Immature natural killer cell (primary cell): ENCODE measurements around the gene ABCD1. TPM values are rescaled to one million over a fixed set of nuclear protein-coding genes. Genes with fewer than 3 reads are reported as not detected.

Source experiments
- DNase-seq, 3 donors: peaks; one replicate each; pipeline ENCODE4 v3.0.0; 2022; ENCODE audit warnings: mixed read lengths in 1 of 3
- H3K27ac Mint-ChIP-seq, 6 donors: one replicate each; pipeline ENCODE4 v1.8.0; 2020; ENCODE audit warnings: mixed read lengths in 6 of 6, mild to moderate bottlenecking in 5 of 6, inconsistent platforms in 4 of 6, moderate library complexity in 3 of 6
- H3K27me3 Mint-ChIP-seq, 3 donors: one replicate each; pipeline ENCODE4 v1.8.0; 2020 to 2021; ENCODE audit warnings: low read depth in 3 of 3, mild to moderate bottlenecking in 3 of 3, mixed read lengths in 3 of 3, moderate library complexity in 3 of 3, inconsistent platforms in 1 of 3
- H3K36me3 Mint-ChIP-seq, 3 donors: one replicate each; pipeline ENCODE4 v1.8.0; 2020; ENCODE audit warnings: mixed read lengths in 3 of 3, inconsistent platforms in 2 of 3, mild to moderate bottlenecking in 2 of 3
- H3K4me1 Mint-ChIP-seq, 2 donors: one replicate each; pipeline ENCODE4 v1.8.0; 2020; ENCODE audit warnings: inconsistent platforms in 2 of 2, mild to moderate bottlenecking in 2 of 2, mixed read lengths in 2 of 2, moderate library complexity in 1 of 2
- H3K4me3 Mint-ChIP-seq, 5 donors: one replicate each; pipeline ENCODE4 v1.8.0; 2020; ENCODE audit warnings: mild to moderate bottlenecking in 5 of 5, mixed read lengths in 5 of 5, inconsistent platforms in 3 of 5, moderate library complexity in 3 of 5
- H3K9me3 Mint-ChIP-seq, 6 donors: one replicate each; pipeline ENCODE4 v1.8.0; 2020; ENCODE audit warnings: mild to moderate bottlenecking in 6 of 6, mixed read lengths in 6 of 6, inconsistent platforms in 4 of 6, moderate library complexity in 3 of 6
- polyA plus RNA-seq, 3 donors: library from polyadenylated mRNA; unstranded; fragments of 300-500 nt; fragmentation: Illumina TruSeq; gene quantifications; one replicate each; pipeline ENCODE4 v1.2.3, GENCODE V29; 2021

The ABCD1 gene
- polyA plus RNA-seq, 3 donors from 2014 or later, result 1.7 to 3.2 (median 2.0) TPM

GRCh38 chrX:153776120-153776599 is 51.5 kb downstream of the ABCD1 start:
- H3K27ac Mint-ChIP-seq, result no peak overlapping the region
- H3K4me1 Mint-ChIP-seq, result peaks cover 3 to 5% of the 10 kb centered on the region in 2 donors
- H3K27me3 Mint-ChIP-seq, result peaks cover 0 to 3% (median 1%) of the 10 kb centered on the region in 3 donors
- H3K9me3 Mint-ChIP-seq, result no peaks in the 10 kb centered on the region
- no peaks in the 10 kb centered on the region for H3K36me3 Mint-ChIP-seq
- no peak for DNase-seq
- no peak overlapping the region for H3K4me3 Mint-ChIP-seq

- no peak overlapping the region for H3K4me3 Mint-ChIP-seq
- H3K36me3 Mint-ChIP-seq, result no peaks in the 10 kb centered on the region
- H3K4me1 Mint-ChIP-seq, result peaks cover 3 to 5% of the 10 kb centered on the region in 2 donors
- no peak overlapping the region for H3K27ac Mint-ChIP-seq
- no peaks in the 10 kb centered on the region for H3K9me3 Mint-ChIP-seq
- no peak for DNase-seq
- H3K27me3 Mint-ChIP-seq, result peaks cover 0 to 3% (median 1%) of the 10 kb centered on the region in 3 donors
These were observed 52.0 kb downstream of the ABCD1 start for GRCh38 chrX:153776611-153777045.

GRCh38 chrX:153777261-153778090 is 52.8 kb downstream of the ABCD1 start:
- no peak overlapping the region for H3K4me3 Mint-ChIP-seq
- H3K27me3 Mint-ChIP-seq, result peaks cover 0 to 3% (median 1%) of the 10 kb centered on the region in 3 donors
- peaks cover 3 to 5% of the 10 kb centered on the region in 2 donors for H3K4me1 Mint-ChIP-seq
- no peaks in the 10 kb centered on the region for H3K9me3 Mint-ChIP-seq
- no peak for DNase-seq
- no peak overlapping the region for H3K27ac Mint-ChIP-seq
- H3K36me3 Mint-ChIP-seq, result no peaks in the 10 kb centered on the region

- no peak for DNase-seq
- Mint-ChIP-seq H3K4me3 (no peak overlapping the region), H3K9me3 (no peaks in the 10 kb centered on the region), H3K27me3 (peaks cover 0 to 3% (median 1%) of the 10 kb centered on the region in 3 donors), H3K4me1 (peaks cover 3 to 5% of the 10 kb centered on the region in 2 donors), H3K36me3 (no peaks in the 10 kb centered on the region), H3K27ac (no peak overlapping the region)
These were observed 53.5 kb downstream of the ABCD1 start for GRCh38 chrX:153778181-153778580.

- Mint-ChIP-seq H3K27ac (no peak overlapping the region), H3K36me3 (no peaks in the 10 kb centered on the region), H3K27me3 (peaks cover 0 to 3% (median 1%) of the 10 kb centered on the region in 3 donors), H3K4me3 (no peak overlapping the region), H3K9me3 (no peaks in the 10 kb centered on the region), H3K4me1 (peaks cover 3 to 5% of the 10 kb centered on the region in 2 donors)
- no peak for DNase-seq
These were observed 54.0 kb downstream of the ABCD1 start for GRCh38 chrX:153778684-153779101.

GRCh38 chrX:153779891-153780677 is 55.4 kb downstream of the ABCD1 start:
- Mint-ChIP-seq H3K27me3 (peaks cover 0 to 3% (median 1%) of the 10 kb centered on the region in 3 donors), H3K4me1 (peaks cover 3 to 5% of the 10 kb centered on the region in 2 donors), H3K4me3 (no peak overlapping the region), H3K27ac (no peak overlapping the region), H3K36me3 (no peaks in the 10 kb centered on the region), H3K9me3 (no peaks in the 10 kb centered on the region)
- DNase-seq, result no peak

- no peaks in the 10 kb centered on the region for H3K36me3 Mint-ChIP-seq
- no peaks in the 10 kb centered on the region for H3K9me3 Mint-ChIP-seq
- H3K4me3 Mint-ChIP-seq, result no peak within 1 kb of the TSS
- no peak within 1 kb of the TSS for H3K27ac Mint-ChIP-seq
- no peak for DNase-seq
- peaks cover 3 to 5% of the 10 kb centered on the region in 2 donors for H3K4me1 Mint-ChIP-seq
- H3K27me3 Mint-ChIP-seq, result peaks cover 0 to 3% (median 1%) of the 10 kb centered on the region in 3 donors
These were observed 56.2 kb downstream of the ABCD1 start, which contains the start of gene SRPK3 for GRCh38 chrX:153780678-153781427. SRPK3 (plus strand) TSS chrX:153781041; CDS start chrX:153781087, 46 bp downstream.

- no peak overlapping the region for H3K4me3 Mint-ChIP-seq
- peaks cover 0 to 3% (median 0%) of the 10 kb centered on the region in 3 donors for H3K36me3 Mint-ChIP-seq
- H3K27me3 Mint-ChIP-seq, result peaks cover 0 to 3% (median 1%) of the 10 kb centered on the region in 3 donors
- no peak overlapping the region for H3K27ac Mint-ChIP-seq
- peaks cover 3 to 5% of the 10 kb centered on the region in 2 donors for H3K4me1 Mint-ChIP-seq
- DNase-seq, result no peak
- no peaks in the 10 kb centered on the region for H3K9me3 Mint-ChIP-seq
These were observed 56.9 kb downstream of the ABCD1 start for GRCh38 chrX:153781428-153782047.

- Mint-ChIP-seq H3K4me3 (no peak overlapping the region), H3K27ac (no peak overlapping the region), H3K36me3 (peaks cover 0 to 4% (median 0%) of the 10 kb centered on the region in 3 donors), H3K9me3 (no peaks in the 10 kb centered on the region), H3K27me3 (peaks cover 0 to 3% (median 1%) of the 10 kb centered on the region in 3 donors), H3K4me1 (peaks cover 3 to 5% of the 10 kb centered on the region in 2 donors)
- DNase-seq, result no peak
These were observed 57.7 kb downstream of the ABCD1 start for GRCh38 chrX:153782313-153782712.

- Mint-ChIP-seq H3K27me3 (peaks cover 0 to 3% (median 1%) of the 10 kb centered on the region in 3 donors), H3K4me3 (no peak overlapping the region), H3K36me3 (peaks cover 0 to 4% (median 0%) of the 10 kb centered on the region in 3 donors), H3K9me3 (no peaks in the 10 kb centered on the region), H3K27ac (no peak overlapping the region), H3K4me1 (peaks cover 3 to 5% of the 10 kb centered on the region in 2 donors)
- DNase-seq, result no peak
These were observed 58.2 kb downstream of the ABCD1 start for GRCh38 chrX:153782871-153783270.

GRCh38 chrX:153783378-153784013 is 58.8 kb downstream of the ABCD1 start:
- H3K9me3 Mint-ChIP-seq, result no peaks in the 10 kb centered on the region
- no peak for DNase-seq
- H3K4me1 Mint-ChIP-seq, result peaks cover 3 to 5% of the 10 kb centered on the region in 2 donors
- peaks cover 0 to 4% (median 0%) of the 10 kb centered on the region in 3 donors for H3K36me3 Mint-ChIP-seq
- no peak overlapping the region for H3K4me3 Mint-ChIP-seq
- H3K27me3 Mint-ChIP-seq, result peaks cover 0 to 3% (median 1%) of the 10 kb centered on the region in 3 donors
- no peak overlapping the region for H3K27ac Mint-ChIP-seq

GRCh38 chrX:153784325-153784967 is 59.8 kb downstream of the ABCD1 start:
- Mint-ChIP-seq H3K27me3 (peaks cover 1 to 3% (median 2%) of the 10 kb centered on the region in 3 donors), H3K9me3 (no peaks in the 10 kb centered on the region), H3K4me1 (peaks cover 3 to 5% of the 10 kb centered on the region in 2 donors), H3K36me3 (peaks cover 0 to 4% (median 0%) of the 10 kb centered on the region in 3 donors), H3K27ac (no peak overlapping the region), H3K4me3 (no peak overlapping the region)
- DNase-seq, result no peak
